Measurements from ENCODE around the gene C5orf58.

GRCh38 chr5:170204202-170204601 lies 28.6 kb upstream of the C5orf58 start:
- no peak for TF ChIP-seq EZH2 (IDR thresholded peaks at IDR 0.05; ENCODE audit: low read length, missing control alignments)
- TF ChIP-seq, protein P1, sequence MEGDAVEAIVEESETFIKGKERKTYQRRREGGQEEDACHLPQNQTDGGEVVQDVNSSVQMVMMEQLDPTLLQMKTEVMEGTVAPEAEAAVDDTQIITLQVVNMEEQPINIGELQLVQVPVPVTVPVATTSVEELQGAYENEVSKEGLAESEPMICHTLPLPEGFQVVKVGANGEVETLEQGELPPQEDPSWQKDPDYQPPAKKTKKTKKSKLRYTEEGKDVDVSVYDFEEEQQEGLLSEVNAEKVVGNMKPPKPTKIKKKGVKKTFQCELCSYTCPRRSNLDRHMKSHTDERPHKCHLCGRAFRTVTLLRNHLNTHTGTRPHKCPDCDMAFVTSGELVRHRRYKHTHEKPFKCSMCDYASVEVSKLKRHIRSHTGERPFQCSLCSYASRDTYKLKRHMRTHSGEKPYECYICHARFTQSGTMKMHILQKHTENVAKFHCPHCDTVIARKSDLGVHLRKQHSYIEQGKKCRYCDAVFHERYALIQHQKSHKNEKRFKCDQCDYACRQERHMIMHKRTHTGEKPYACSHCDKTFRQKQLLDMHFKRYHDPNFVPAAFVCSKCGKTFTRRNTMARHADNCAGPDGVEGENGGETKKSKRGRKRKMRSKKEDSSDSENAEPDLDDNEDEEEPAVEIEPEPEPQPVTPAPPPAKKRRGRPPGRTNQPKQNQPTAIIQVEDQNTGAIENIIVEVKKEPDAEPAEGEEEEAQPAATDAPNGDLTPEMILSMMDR (conservative IDR thresholded peaks at IDR 0.05 in 1 of 2, IDR thresholded peaks at IDR 0.05 in 1 of 2; ENCODE audit: low read depth in 1 of 2, low read length in 2 of 2): no peak
